Left ventricle myocardium inferior (tissue), 1 donor: ENCODE data around the gene INPP4A. TPM values are rescaled to one million over a fixed set of nuclear protein-coding genes. Genes with fewer than 3 reads are reported as not detected.

Source experiments
- DNase-seq: peaks from one replicate; pipeline ENCODE4 v3.0.0-alpha.2; 2020
- H3K27ac ChIP-seq: fragments of 200-600 bp; replicated peaks from 2 replicates; pipeline ENCODE4 v1.8.0; 2021
- H3K27me3 ChIP-seq: fragments of 200-600 bp; 2 replicates; pipeline ENCODE4 v1.8.0; 2021; ENCODE audit warnings: low read depth
- H3K36me3 ChIP-seq: fragments of 200-600 bp; 2 replicates; pipeline ENCODE4 v1.8.0; 2021
- H3K4me1 ChIP-seq: fragments of 200-600 bp; 2 replicates; pipeline ENCODE4 v1.8.0; 2021
- H3K4me3 ChIP-seq: fragments of 200-600 bp; 2 replicates; pipeline ENCODE4 v1.8.0; 2021; ENCODE audit warnings: mild to moderate bottlenecking, moderate library complexity
- H3K9me3 ChIP-seq: fragments of 200-600 bp; replicated peaks from 2 replicates; pipeline ENCODE4 v1.8.0; 2021
- CTCF ChIP-seq: fragments of 200-600 bp; IDR thresholded peaks from 2 replicates; pipeline ENCODE4 v1.8.0; 2021; ENCODE audit warnings: antibody characterized with exemption, mild to moderate bottlenecking, borderline replicate concordance
- intact Hi-C: fragments of 100-400 bp; cut with micrococcal nuclease; formaldehyde crosslinking; loops from one replicate; pipeline ENCODE4 v1.11.0; 2022
- total RNA-seq: library from RNA; stranded (reverse); fragmentation: NEBNext Ultra II Directional; extraction: Animal tissue kit (Norgen Biotek cat#: 25700); gene quantifications from one replicate; pipeline ENCODE4 v1.2.1, GENCODE V29; 2021
- donor health status: DM: no; HTN: yes; CAD: no; lungs with severe emphysema.

The INPP4A gene
- total RNA-seq, 1 donor from 2014 or later = 20.8 TPM

- peaks cover 13% of the 10 kb centered on the region for H3K4me1 ChIP-seq
- peaks cover 69% of the 10 kb centered on the region for H3K36me3 ChIP-seq
- TF ChIP-seq CTCF = no peak
- no peak for DNase-seq
- intact Hi-C loops = no loop called here
- no peak overlapping the region for H3K4me3 ChIP-seq
- H3K9me3 ChIP-seq = no peaks in the 10 kb centered on the region
- H3K27me3 ChIP-seq = no peaks in the 10 kb centered on the region
- no peak overlapping the region for H3K27ac ChIP-seq
Observed at GRCh38 chr2:98582523-98582922, 137.9 kb downstream of the INPP4A start.

GRCh38 chr2:98583276-98583675 is 138.6 kb downstream of the INPP4A start:
- no peaks in the 10 kb centered on the region for H3K9me3 ChIP-seq
- H3K27ac ChIP-seq = no peak overlapping the region
- intact Hi-C loops = no loop called here
- no peak for TF ChIP-seq CTCF
- H3K27me3 ChIP-seq = no peaks in the 10 kb centered on the region
- DNase-seq = no peak
- H3K36me3 ChIP-seq = peaks cover 68% of the 10 kb centered on the region
- H3K4me1 ChIP-seq = peaks cover 11% of the 10 kb centered on the region
- H3K4me3 ChIP-seq = no peak overlapping the region

- Histone ChIP-seq H3K4me3 (no peak overlapping the region), H3K36me3 (peaks cover 62% of the 10 kb centered on the region), H3K9me3 (no peaks in the 10 kb centered on the region), H3K4me1 (peaks cover 9% of the 10 kb centered on the region), H3K27ac (no peak overlapping the region), H3K27me3 (no peaks in the 10 kb centered on the region)
- no peak for DNase-seq
- no peak for TF ChIP-seq CTCF
- intact Hi-C loops = no loop called here
Observed at GRCh38 chr2:98583816-98584618, 139.4 kb downstream of the INPP4A start.

GRCh38 chr2:98585386-98585785 is 140.7 kb downstream of the INPP4A start:
- Histone ChIP-seq H3K4me3 (no peak overlapping the region), H3K4me1 (no peaks in the 10 kb centered on the region), H3K9me3 (no peaks in the 10 kb centered on the region), H3K36me3 (peaks cover 56% of the 10 kb centered on the region), H3K27ac (no peak overlapping the region), H3K27me3 (no peaks in the 10 kb centered on the region)
- no peak for DNase-seq
- intact Hi-C loops = no loop called here
- TF ChIP-seq CTCF = no peak

- no peak for DNase-seq
- H3K36me3 ChIP-seq = peaks cover 53% of the 10 kb centered on the region
- no peaks in the 10 kb centered on the region for H3K27me3 ChIP-seq
- H3K4me3 ChIP-seq = no peak overlapping the region
- no peak overlapping the region for H3K27ac ChIP-seq
- no peak for TF ChIP-seq CTCF
- H3K4me1 ChIP-seq = no peaks in the 10 kb centered on the region
- intact Hi-C loops = no loop called here
- H3K9me3 ChIP-seq = no peaks in the 10 kb centered on the region
Observed at GRCh38 chr2:98586551-98587140, 142.0 kb downstream of the INPP4A start.
